Kidney (tissue), 14 donors: Measurements from ENCODE around the gene TTC8. TPM values are rescaled to one million over a fixed set of nuclear protein-coding genes. Genes with fewer than 3 reads are reported as not detected.
A peak's percentile ranks its signal among the peaks of the same experiment; 100 is the strongest.

Experiments used
- DNase-seq, 5 donors: peaks; one replicate each; pipeline ENCODE4 v3.0.0-alpha.2; 2013 to 2020
- FAIRE-seq: peaks from 2 replicates; lab custom pipeline; 2012; peaks lifted over from hg19 to GRCh38; lab: Jason Lieb, UNC
- H3K27ac ChIP-seq, 2 donors: one replicate each; pipeline ENCODE4 v1.7.0; 2013; ENCODE audit warnings: low read depth in 2 of 2, low read length in 2 of 2, inconsistent platforms in 1 of 2
- H3K27me3 ChIP-seq: one replicate; pipeline ENCODE4 v1.7.1; 2013; ENCODE audit warnings: low read length, inconsistent platforms; ENCODE audit not compliant: control insufficient read depth, insufficient read depth
- H3K36me3 ChIP-seq, 3 donors: one replicate each; pipeline versions ENCODE4 v1.7.0 to v1.7.1; 2013; ENCODE audit warnings: low read length in 3 of 3, control low read depth in 1 of 3, inconsistent platforms in 1 of 3; ENCODE audit not compliant: insufficient read depth in 3 of 3, control insufficient read depth in 2 of 3
- H3K4me1 ChIP-seq, 3 donors: one replicate each; pipeline versions ENCODE4 v1.7.0 to v1.7.1; 2013; ENCODE audit warnings: low read length in 3 of 3, inconsistent platforms in 1 of 3, low read depth in 1 of 3; ENCODE audit not compliant: control insufficient read depth in 2 of 3, insufficient read depth in 2 of 3
- H3K4me3 ChIP-seq, 3 donors: one replicate each; pipeline versions ENCODE4 v1.7.0 to v1.8.1; 2013; ENCODE audit warnings: low read length in 3 of 3, control low read depth in 1 of 3, inconsistent platforms in 1 of 3
- H3K9ac ChIP-seq, 3 donors: one replicate each; pipeline versions ENCODE4 v1.7.0 to v1.7.1; 2013; ENCODE audit warnings: low read length in 3 of 3, control low read depth in 1 of 3, inconsistent platforms in 1 of 3
- H3K9me3 ChIP-seq, 3 donors: one replicate each; pipeline versions ENCODE4 v1.7.0 to v1.7.1; 2013; ENCODE audit warnings: low read length in 3 of 3, control low read depth in 1 of 3, inconsistent platforms in 1 of 3; ENCODE audit not compliant: control insufficient read depth in 2 of 3, insufficient read depth in 1 of 3
- CTCF ChIP-seq: IDR thresholded peaks from 3 replicates; pipeline ENCODE4 v1.5.1; 2012; ENCODE audit warnings: mild to moderate bottlenecking, moderate library complexity, borderline replicate concordance; ENCODE audit not compliant: insufficient read depth; ENCODE audit errors: extremely low read depth
- intact Hi-C: fragments of 100-400 bp; cut with DNase I; formaldehyde crosslinking; loops from one replicate; pipeline ENCODE4 v1.11.1; 2022
- polyA plus RNA-seq: library from polyadenylated mRNA; stranded (reverse); fragments of 350-450 nt; fragmentation: Illumina TruSeq; extraction: RNeasy Lipid Tissue Mini Kit (QIAGEN cat#74804); gene quantifications from one replicate; pipeline ENCODE4 v1.2.3, GENCODE V29; 2014; ENCODE audit warnings: low read depth, low replicate concordance; ENCODE audit not compliant: insufficient read depth
- total RNA-seq: library from RNA; stranded (reverse); fragmentation: NEBNext Ultra II Directional; extraction: Animal tissue kit (Norgen Biotek cat#: 25700); gene quantifications from one replicate; pipeline ENCODE4 v1.2.1, GENCODE V29; 2021
- donor health status: control.
- donor health status: control.
- donor health status: control.
- donor health status: control.
- donor health status: control.
- donor health status: DM: yes; HTN: yes; CAD: no.
- donor health status: Normal renal cell carcinoma (clear cell type).

The TTC8 gene
- total and polyA plus RNA-seq, 2 donors from 2014 or later, result 14.0 to 17.2 TPM

GRCh38 chr14:88821378-88821777, 3.1 kb upstream of the TTC8 start:
- H3K9me3 ChIP-seq, result no peaks in the 10 kb centered on the region
- H3K36me3 ChIP-seq, result no peaks in the 10 kb centered on the region
- FAIRE-seq (no peak), DNase-seq (no peak)
- H3K4me1 ChIP-seq, result peaks cover 0 to 4% (median 3%) of the 10 kb centered on the region in 3 donors
- no peak overlapping the region for H3K4me3 ChIP-seq
- H3K9ac ChIP-seq, result no peak overlapping the region
- no peak for TF ChIP-seq CTCF
- no peak overlapping the region for H3K27ac ChIP-seq
- H3K27me3 ChIP-seq, result no peaks in the 10 kb centered on the region
- intact Hi-C loops, result no loop called here

GRCh38 chr14:88821888-88822287, 2.6 kb upstream of the TTC8 start:
- no peak overlapping the region for H3K27ac ChIP-seq
- H3K9ac ChIP-seq, result no peak overlapping the region
- H3K4me3 ChIP-seq, result no peak overlapping the region
- DNase-seq, result no peak
- peaks cover 0 to 4% (median 3%) of the 10 kb centered on the region in 3 donors for H3K4me1 ChIP-seq
- no peaks in the 10 kb centered on the region for H3K27me3 ChIP-seq
- intact Hi-C loops, result no loop called here
- FAIRE-seq, result no peak
- TF ChIP-seq CTCF, result no peak
- H3K9me3 ChIP-seq, result no peaks in the 10 kb centered on the region
- H3K36me3 ChIP-seq, result no peaks in the 10 kb centered on the region

GRCh38 chr14:88823968-88824313, 510 bp upstream of the TTC8 start:
- no peak for DNase-seq
- H3K9me3 ChIP-seq, result no peaks in the 10 kb centered on the region
- no peaks in the 10 kb centered on the region for H3K36me3 ChIP-seq
- intact Hi-C loops, result no loop called here
- peak overlapping the region; percentile 3 to 98 (median 53) for H3K9ac ChIP-seq
- H3K27ac ChIP-seq, result peak overlapping the region in 1 of 2 donors; percentile 91
- FAIRE-seq, result no peak
- no peak for TF ChIP-seq CTCF
- peak overlapping the region; percentile 86 to 99 (median 91) for H3K4me3 ChIP-seq
- no peaks in the 10 kb centered on the region for H3K27me3 ChIP-seq
- peaks cover 0 to 4% (median 3%) of the 10 kb centered on the region in 3 donors for H3K4me1 ChIP-seq

GRCh38 chr14:88825078-88825458, 617 bp downstream of the TTC8 start:
- no peaks in the 10 kb centered on the region for H3K36me3 ChIP-seq
- no peak for FAIRE-seq
- H3K27ac ChIP-seq, result peak overlapping the region in 1 of 2 donors; percentile 91
- no peaks in the 10 kb centered on the region for H3K9me3 ChIP-seq
- no peak for TF ChIP-seq CTCF
- H3K4me3 ChIP-seq, result peak overlapping the region; percentile 86 to 99 (median 91)
- H3K9ac ChIP-seq, result peak overlapping the region; percentile 53 to 98 (median 71)
- intact Hi-C loops, result no loop called here
- peaks cover 0 to 4% (median 3%) of the 10 kb centered on the region in 3 donors for H3K4me1 ChIP-seq
- no peaks in the 10 kb centered on the region for H3K27me3 ChIP-seq
- DNase-seq, result peak in 2 of 5 donors; percentile 27 to 37
